ENCODE results near the gene ZNF335. TPM values are rescaled to one million over a fixed set of nuclear protein-coding genes. Genes with fewer than 3 reads are reported as not detected.

ZNF335 gene
- total and polyA plus RNA-seq, 2 of the 13 experiments (the other 11 are each of a cell fraction or from before 2014, with no cell fraction given), result 9.7 to 13.7 TPM

DNA sequence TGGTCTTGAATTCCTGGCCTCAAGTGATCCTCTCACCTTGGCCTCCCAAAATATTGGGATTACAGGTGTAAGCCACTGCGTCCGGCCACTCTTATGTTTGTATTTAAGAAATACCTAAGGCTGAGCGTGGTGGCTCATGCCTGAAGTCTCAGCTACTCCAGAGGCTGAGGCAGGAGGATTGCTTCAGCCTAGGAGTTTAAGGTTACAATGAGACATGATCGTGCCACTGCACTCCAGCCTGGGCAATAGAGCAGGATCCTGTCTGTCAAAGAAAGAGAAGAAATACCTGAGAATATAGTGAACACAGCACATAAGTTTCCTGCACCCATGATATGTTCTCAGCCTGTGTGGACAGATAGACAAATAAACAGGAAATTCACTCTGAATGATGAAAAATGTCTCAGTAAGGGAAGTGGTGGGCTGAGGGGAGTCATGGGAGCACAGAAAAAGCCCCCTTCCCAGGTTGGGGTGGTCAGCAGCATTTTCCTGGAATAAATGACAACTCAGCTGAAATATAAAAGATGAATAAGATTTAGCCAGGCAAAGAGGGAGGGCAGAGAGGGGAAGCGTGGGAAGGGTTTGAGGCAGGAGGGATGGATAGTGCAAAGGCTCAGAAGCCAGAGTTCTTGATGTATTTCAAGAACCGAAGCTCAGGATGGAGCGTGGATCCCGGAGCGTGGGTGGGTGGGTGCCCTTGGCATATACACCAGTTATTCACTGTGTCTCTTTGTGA lies 22.9 kb upstream of the ZNF335 start:
- DNase-seq (ENCODE audit: low spot score) (no peak), ATAC-seq (no peak), FAIRE-seq (no peak)
- in situ Hi-C loops (cut with HindIII; ENCODE audit: extremely low pct_ligation_motif_present, low pct_unique_long_range_greater_than_20kb) (no loop called here), intact Hi-C loops (cut with micrococcal nuclease; ENCODE audit: unreplicated experiment) (no loop called here)
- WGBS (ENCODE audit: low lambda C conversion rate), result 17% methylated on average over 9 of the region's 9 CpGs
- CTCF ChIA-PET (ENCODE audit: low intra/inter-chr PET ratio, low total read pairs), result no interaction called here
- Histone ChIP-seq H3K9me3 (ENCODE audit: low read length) (no peaks in the 10 kb centered on the region), H3K27ac (ENCODE audit: extremely low read length, insufficient read depth, low read length) (no peak overlapping the region), H2AFZ (ENCODE audit: low read length) (no peak overlapping the region), H3K27me3 (ENCODE audit: control insufficient read depth in 1 of 2, insufficient read depth in 2 of 2, low read length in 2 of 2) (peaks cover 6 to 31% of the 10 kb centered on the region in 2 experiments), H3K79me2 (ENCODE audit: insufficient read depth, low read length) (no peaks in the 10 kb centered on the region), H3K4me2 (ENCODE audit: low read depth, low read length) (no peak overlapping the region), H3K4me3 (replicated peaks in 1 of 3; ENCODE audit: insufficient read depth in 1 of 3, low read depth in 2 of 3, low read length in 3 of 3) (no peak overlapping the region), H4K20me1 (ENCODE audit: insufficient read depth, low read length) (no peaks in the 10 kb centered on the region), H3K36me3 (replicated peaks in 1 of 2; ENCODE audit: control insufficient read depth in 1 of 2, insufficient read depth in 2 of 2, low read length in 2 of 2) (no peaks in the 10 kb centered on the region), H3K4me1 (ENCODE audit: insufficient read depth, low read length) (peaks cover 13% of the 10 kb centered on the region), H3K9ac (ENCODE audit: insufficient read depth, low read depth, low read length) (no peak overlapping the region)
- BruUV-seq (replicated peaks), result no TSS peak
- TF ChIP-seq MAFK (conservative IDR thresholded peaks at IDR 0.05 in 1 of 2, IDR thresholded peaks at IDR 0.05 in 1 of 2; ENCODE audit: low read length in 2 of 2) (peak in 1 of 2 experiments; percentile 54; a peak in 2 of 4 replicates), ZNF343 (CRISPR knock-in tag; IDR thresholded peaks at IDR 0.05) (no peak), MAFF (IDR thresholded peaks at IDR 0.05; ENCODE audit: low read depth, low read length) (peak; percentile 30; the same call in 1 of the 2 replicates)
- POLR2A ChIA-PET, result no interaction called here

DNA sequence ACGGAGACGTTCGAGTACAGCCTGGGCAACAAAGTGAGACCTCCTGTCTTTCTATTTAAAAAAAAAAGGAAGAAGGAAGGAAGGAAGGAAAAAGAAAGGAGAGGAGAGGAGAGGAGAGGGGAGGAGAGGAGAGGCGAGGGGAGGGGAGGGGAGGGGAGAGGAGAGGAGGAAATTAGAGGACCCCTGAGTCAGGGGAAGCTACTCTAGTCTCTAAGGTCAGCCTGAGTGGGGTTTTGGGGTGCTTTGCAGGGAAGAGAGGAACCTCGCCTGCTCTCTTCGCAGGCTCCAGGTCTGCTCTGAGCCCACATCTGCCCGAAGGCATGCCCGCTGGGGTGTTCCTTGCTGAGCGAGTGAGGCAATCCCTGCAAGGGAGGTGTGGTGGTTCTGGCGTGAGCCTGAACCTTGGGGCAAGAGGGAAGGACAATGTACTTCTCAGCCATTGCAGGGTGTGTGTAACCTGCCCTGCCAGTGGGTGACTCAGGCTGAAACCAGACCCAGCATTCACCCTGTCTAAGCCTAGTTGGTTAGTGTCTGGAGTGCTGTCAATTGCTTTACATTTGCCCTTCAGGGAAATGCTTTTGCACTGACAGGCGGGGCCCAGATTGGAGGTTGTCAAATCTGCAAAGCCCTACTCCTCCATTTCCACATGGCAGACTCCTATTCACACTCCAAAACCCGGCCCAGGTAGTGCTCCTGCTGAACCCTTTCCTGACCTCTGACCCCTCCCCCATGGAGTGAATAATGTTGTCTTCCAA lies 21.4 kb upstream of the ZNF335 start:
- POLR2A ChIA-PET, result no interaction called here
- no peaks in the 10 kb centered on the region for H4K20me1 ChIP-seq (ENCODE audit: insufficient read depth, low read length)
- FAIRE-seq (peak; percentile 74), ATAC-seq (peak; percentile 96), DNase-seq (ENCODE audit: low spot score) (peak; percentile 56)
- intact Hi-C loops (cut with micrococcal nuclease; ENCODE audit: unreplicated experiment) (no loop called here), in situ Hi-C loops (cut with HindIII; ENCODE audit: extremely low pct_ligation_motif_present, low pct_unique_long_range_greater_than_20kb) (no loop called here)
- H3K4me2 ChIP-seq (ENCODE audit: low read depth, low read length), result peak overlapping the region; percentile 30
- CTCF ChIA-PET (ENCODE audit: low intra/inter-chr PET ratio, low total read pairs), result no interaction called here
- no peaks in the 10 kb centered on the region for H3K9me3 ChIP-seq (ENCODE audit: low read length)
- no peak overlapping the region for H3K27ac ChIP-seq (ENCODE audit: extremely low read length, insufficient read depth, low read length)
- H3K27me3 ChIP-seq (ENCODE audit: control insufficient read depth in 1 of 2, insufficient read depth in 2 of 2, low read length in 2 of 2), result peaks cover 3 to 21% of the 10 kb centered on the region in 2 experiments
- no peak overlapping the region for H2AFZ ChIP-seq (ENCODE audit: low read length)
- no TSS peak for BruUV-seq (replicated peaks)
- peaks cover 13% of the 10 kb centered on the region for H3K4me1 ChIP-seq (ENCODE audit: insufficient read depth, low read length)
- no peaks in the 10 kb centered on the region for H3K36me3 ChIP-seq (replicated peaks in 1 of 2; ENCODE audit: control insufficient read depth in 1 of 2, insufficient read depth in 2 of 2, low read length in 2 of 2)
- no peak overlapping the region for H3K9ac ChIP-seq (ENCODE audit: insufficient read depth, low read depth, low read length)
- no peaks in the 10 kb centered on the region for H3K79me2 ChIP-seq (ENCODE audit: insufficient read depth, low read length)
- WGBS (ENCODE audit: low lambda C conversion rate), result 20% methylated on average over 10 of the region's 12 CpGs
- H3K4me3 ChIP-seq (replicated peaks in 1 of 3; ENCODE audit: insufficient read depth in 1 of 3, low read depth in 2 of 3, low read length in 3 of 3), result peak overlapping the region in 1 of 3 experiments; percentile 9; a peak in 1 of 6 replicates
- TF ChIP-seq EEA1 (CRISPR knock-in tag; IDR thresholded peaks at IDR 0.05; ENCODE audit: borderline replicate concordance), result no peak
- TF ChIP-seq ZNF577 (CRISPR knock-in tag; IDR thresholded peaks at IDR 0.05; ENCODE audit: borderline replicate concordance, low read depth), result no peak
- no peak for TF ChIP-seq ZFP36 (IDR thresholded peaks at IDR 0.05; ENCODE audit: borderline replicate concordance, low read depth, low read length, partially characterized antibody)
- TF ChIP-seq RFXANK (CRISPR knock-in tag; IDR thresholded peaks at IDR 0.05), result no peak
- peak; percentile 76 for TF ChIP-seq XRCC5 (optimal IDR thresholded peaks at IDR 0.05; ENCODE audit: low read length)
- TF ChIP-seq, protein P1, sequence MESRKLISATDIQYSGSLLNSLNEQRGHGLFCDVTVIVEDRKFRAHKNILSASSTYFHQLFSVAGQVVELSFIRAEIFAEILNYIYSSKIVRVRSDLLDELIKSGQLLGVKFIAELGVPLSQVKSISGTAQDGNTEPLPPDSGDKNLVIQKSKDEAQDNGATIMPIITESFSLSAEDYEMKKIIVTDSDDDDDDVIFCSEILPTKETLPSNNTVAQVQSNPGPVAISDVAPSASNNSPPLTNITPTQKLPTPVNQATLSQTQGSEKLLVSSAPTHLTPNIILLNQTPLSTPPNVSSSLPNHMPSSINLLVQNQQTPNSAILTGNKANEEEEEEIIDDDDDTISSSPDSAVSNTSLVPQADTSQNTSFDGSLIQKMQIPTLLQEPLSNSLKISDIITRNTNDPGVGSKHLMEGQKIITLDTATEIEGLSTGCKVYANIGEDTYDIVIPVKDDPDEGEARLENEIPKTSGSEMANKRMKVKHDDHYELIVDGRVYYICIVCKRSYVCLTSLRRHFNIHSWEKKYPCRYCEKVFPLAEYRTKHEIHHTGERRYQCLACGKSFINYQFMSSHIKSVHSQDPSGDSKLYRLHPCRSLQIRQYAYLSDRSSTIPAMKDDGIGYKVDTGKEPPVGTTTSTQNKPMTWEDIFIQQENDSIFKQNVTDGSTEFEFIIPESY (CRISPR knock-in tag; IDR thresholded peaks at IDR 0.05), result no peak
- TF ChIP-seq SALL1 (CRISPR knock-in tag; IDR thresholded peaks at IDR 0.05), result peak; percentile 37; the same call in 1 of the 2 replicates
- TF ChIP-seq FOXK1 (CRISPR knock-in tag; IDR thresholded peaks at IDR 0.05; ENCODE audit: borderline replicate concordance, low read depth), result no peak
- TF ChIP-seq, protein P2, sequence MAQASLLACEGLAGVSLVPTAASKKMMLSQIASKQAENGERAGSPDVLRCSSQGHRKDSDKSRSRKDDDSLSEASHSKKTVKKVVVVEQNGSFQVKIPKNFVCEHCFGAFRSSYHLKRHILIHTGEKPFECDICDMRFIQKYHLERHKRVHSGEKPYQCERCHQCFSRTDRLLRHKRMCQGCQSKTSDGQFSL (CRISPR knock-in tag; IDR thresholded peaks at IDR 0.05), result no peak
- peak; percentile 82 for TF ChIP-seq PCBP2 (optimal IDR thresholded peaks at IDR 0.05; ENCODE audit: low read depth, low read length, poor library complexity, severe bottlenecking)
- peak; percentile 30; the same call in 1 of the 2 replicates for TF ChIP-seq SAP130 (CRISPR knock-in tag; IDR thresholded peaks at IDR 0.05; ENCODE audit: low read depth)
- TF ChIP-seq NR2F6 (IDR thresholded peaks at IDR 0.05), result peak; percentile 51; the same call in 1 of the 2 replicates
- TF ChIP-seq NR2F6 (CRISPR knock-in tag; IDR thresholded peaks at IDR 0.05), result 0 out of 2 replicates have a peak, but pooled peaks have one; percentile 6

All from HepG2 (cell line).